Measurements from ENCODE around the gene PDE6D.

The PDE6D gene

GRCh38 chr2:231791107-231791506 is 10.0 kb upstream of the PDE6D start (continued):
- TF ChIP-seq, protein P1, sequence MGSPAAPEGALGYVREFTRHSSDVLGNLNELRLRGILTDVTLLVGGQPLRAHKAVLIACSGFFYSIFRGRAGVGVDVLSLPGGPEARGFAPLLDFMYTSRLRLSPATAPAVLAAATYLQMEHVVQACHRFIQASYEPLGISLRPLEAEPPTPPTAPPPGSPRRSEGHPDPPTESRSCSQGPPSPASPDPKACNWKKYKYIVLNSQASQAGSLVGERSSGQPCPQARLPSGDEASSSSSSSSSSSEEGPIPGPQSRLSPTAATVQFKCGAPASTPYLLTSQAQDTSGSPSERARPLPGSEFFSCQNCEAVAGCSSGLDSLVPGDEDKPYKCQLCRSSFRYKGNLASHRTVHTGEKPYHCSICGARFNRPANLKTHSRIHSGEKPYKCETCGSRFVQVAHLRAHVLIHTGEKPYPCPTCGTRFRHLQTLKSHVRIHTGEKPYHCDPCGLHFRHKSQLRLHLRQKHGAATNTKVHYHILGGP (tag by site-specific recombination; IDR thresholded peaks at IDR 0.05): no peak
- TF ChIP-seq ZNF830 (tag by site-specific recombination; IDR thresholded peaks at IDR 0.05; ENCODE audit: low read depth) (no peak), IKZF3 (tag by site-specific recombination; IDR thresholded peaks at IDR 0.05) (no peak), GLI2 (tag by site-specific recombination; IDR thresholded peaks at IDR 0.05; ENCODE audit: borderline replicate concordance, low read depth) (no peak), ZNF221 (tag by site-specific recombination; IDR thresholded peaks at IDR 0.05; ENCODE audit: borderline replicate concordance) (no peak)

GRCh38 chr2:231786917-231787292 is 5.8 kb upstream of the PDE6D start:
- Histone ChIP-seq H3K9me3 (ENCODE audit: control insufficient read depth, insufficient read depth, low read depth, low read length) (no peaks in the 10 kb centered on the region), H3K36me3 (ENCODE audit: control insufficient read depth in 2 of 2, insufficient read depth in 1 of 2, low read length in 2 of 2) (peaks cover 3 to 34% of the 10 kb centered on the region in 2 experiments; a peak in 2 of 3 replicates), H3K27ac (ENCODE audit: extremely low read depth, low read depth, low read length) (peak overlapping the region; percentile 55; the same call in 1 of the 2 replicates), H3K4me1 (ENCODE audit: control insufficient read depth, insufficient read depth, low read length) (peaks cover 8% of the 10 kb centered on the region; the same call in 1 of the 2 replicates), H3K4me3 (ENCODE audit: low read depth, low read length) (peak overlapping the region; percentile 88)
- TF ChIP-seq ZBTB6 (tag by site-specific recombination; IDR thresholded peaks at IDR 0.05): no peak
- TF ChIP-seq ZNF366 (tag by site-specific recombination; conservative IDR thresholded peaks at IDR 0.05): peak; percentile 40; the same call in 1 of the 2 replicates
- TF ChIP-seq PRDM1 (tag by site-specific recombination; IDR thresholded peaks at IDR 0.05): peak; percentile 98
- peak; percentile 55 for TF ChIP-seq ZNF335 (tag by site-specific recombination; conservative IDR thresholded peaks at IDR 0.05)
- ChIA-PET CTCF (interaction anchor here (0.7 to 2.8 kb wide), 5 partner anchors 9 to 169 kb away, joined by 3 to 20 read pairs (median 5); no protein-coding TSS in a partner anchor), POLR2A (no interaction called here)

DNA sequence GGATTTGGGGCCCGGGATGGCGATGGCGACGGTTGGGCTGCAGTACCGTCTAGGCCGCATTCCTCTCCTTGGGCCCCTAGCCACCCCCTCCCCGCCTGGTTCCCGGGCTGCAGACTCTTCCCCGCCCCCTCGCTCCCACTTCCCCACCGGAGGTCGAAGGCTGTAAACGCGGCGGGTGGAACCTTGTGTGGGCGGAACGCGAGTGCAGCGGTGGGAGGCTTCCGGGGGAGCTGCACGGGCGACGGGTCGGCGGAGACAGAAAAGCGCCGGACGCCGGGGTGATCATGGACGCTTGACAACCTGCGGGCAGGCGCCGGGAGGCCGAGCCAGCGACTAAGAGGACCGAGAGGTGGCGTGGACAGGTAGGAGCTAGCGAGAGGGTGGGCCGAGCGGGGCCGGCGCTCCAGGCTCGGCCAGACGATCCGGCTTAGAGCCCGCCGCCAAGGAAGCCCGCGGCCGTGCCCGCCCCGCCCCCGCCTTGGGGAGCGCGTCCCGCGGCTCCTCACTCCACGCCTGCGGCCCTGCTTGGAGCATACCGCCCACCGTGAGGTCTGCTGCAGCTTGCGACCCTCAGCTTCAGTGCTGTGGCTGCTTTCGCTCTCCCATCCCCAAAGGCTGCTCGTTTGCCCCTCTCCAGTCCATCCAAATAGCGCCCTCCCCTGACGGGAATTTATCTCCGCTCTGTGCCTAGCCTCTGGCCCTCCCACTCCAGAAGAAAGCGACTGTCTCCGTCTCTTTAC is 5.3 kb upstream of the PDE6D start, which contains the start of gene COPS7B:
Gene COPS7B (plus strand): TSS at position 269 of the 740 bp plus-strand sequence. CDS start 2,126 bp downstream, outside the sequence.
- H3K36me3 ChIP-seq (ENCODE audit: control insufficient read depth in 2 of 2, insufficient read depth in 1 of 2, low read length in 2 of 2): peaks cover 0 to 29% of the 10 kb centered on the region in 2 experiments; a peak in 2 of 3 replicates
- ChIA-PET CTCF (interaction anchor here (0.7 to 3.2 kb wide), 8 partner anchors 9 to 169 kb away, joined by 3 to 20 read pairs (median 4); no protein-coding TSS in a partner anchor), POLR2A (interaction anchor here (1.2 to 2.1 kb wide), 4 partner anchors 9 to 80 kb away, joined by 4 to 8 read pairs (median 6); partner anchors contain the start of gene PTMA)
- H3K27ac ChIP-seq (ENCODE audit: extremely low read depth, low read depth, low read length): peak within 1 kb of the TSS; percentile 56
- peak within 1 kb of the TSS; percentile 88 for H3K4me3 ChIP-seq (ENCODE audit: low read depth, low read length)
- H3K9me3 ChIP-seq (ENCODE audit: control insufficient read depth, insufficient read depth, low read depth, low read length): no peaks in the 10 kb centered on the region
- peaks cover 8% of the 10 kb centered on the region; the same call in 1 of the 2 replicates for H3K4me1 ChIP-seq (ENCODE audit: control insufficient read depth, insufficient read depth, low read length)
- TF ChIP-seq SCRT1 (tag by site-specific recombination; IDR thresholded peaks at IDR 0.05; ENCODE audit: borderline replicate concordance) (peak; percentile 32; the same call in 1 of the 2 replicates), ZNF704 (tag by site-specific recombination; IDR thresholded peaks at IDR 0.05) (no peak), ZNF175 (tag by site-specific recombination; IDR thresholded peaks at IDR 0.05) (no peak), ZNF747 (tag by site-specific recombination; IDR thresholded peaks at IDR 0.05) (no peak), ZEB2 (tag by site-specific recombination; IDR thresholded peaks at IDR 0.05) (peak; percentile 61; the same call in 1 of the 2 replicates), ZNF157 (tag by site-specific recombination; IDR thresholded peaks at IDR 0.05) (no peak), SP3 (tag by site-specific recombination; IDR thresholded peaks at IDR 0.05) (peak; percentile 81), YY1 (tag by site-specific recombination; IDR thresholded peaks at IDR 0.05) (peak; percentile 99), ZNF670 (tag by site-specific recombination; IDR thresholded peaks at IDR 0.05; ENCODE audit: low read depth) (no peak), ZNF473 (tag by site-specific recombination; IDR thresholded peaks at IDR 0.05) (no peak), ZNF558 (tag by site-specific recombination; IDR thresholded peaks at IDR 0.05) (no peak), ZNF843 (tag by site-specific recombination; IDR thresholded peaks at IDR 0.05) (peak; percentile 79), ZNF560 (tag by site-specific recombination; IDR thresholded peaks at IDR 0.05; ENCODE audit: borderline replicate concordance) (no peak), ZNF16 (tag by site-specific recombination; IDR thresholded peaks at IDR 0.05; ENCODE audit: low read depth) (no peak), PRDM10 (tag by site-specific recombination; IDR thresholded peaks at IDR 0.05) (peak; percentile 55; the same call in 1 of the 2 replicates), ZNF654 (tag by site-specific recombination; IDR thresholded peaks at IDR 0.05; ENCODE audit: low read depth) (peak; percentile 44), ZNF529 (tag by site-specific recombination; IDR thresholded peaks at IDR 0.05; ENCODE audit: insufficient replicate concordance) (no peak)

All from HEK293 (cell line).